Stimulated activated memory B cell treated with anti-CD40 and anti-IgM and Interleukin-4, amounts not matched to agents 10 μg/mL and 1 μg/mL and 100 μg/mL, for 72 hours (primary cell): Measurements from ENCODE around the gene TXNRD2.
"Not testable (repeated sequence)": the region's sequence is repeated elsewhere in the genome, so short reads cannot be mapped to it uniquely, and the experiment has no call there.

Experiments
- ATAC-seq: fragments of 150-1000 bp; cut with Tn5 transposase; 2 replicates; pipeline ENCODE4 v1.10.0; 2021
- H3K27ac Mint-ChIP-seq: one replicate; pipeline ENCODE4 v1.8.0; 2022; ENCODE audit warnings: mild to moderate bottlenecking, mixed read lengths
- H3K27me3 Mint-ChIP-seq: one replicate; pipeline ENCODE4 v1.8.0; 2022; ENCODE audit warnings: mixed read lengths
- H3K36me3 Mint-ChIP-seq: one replicate; pipeline ENCODE4 v1.8.0; 2022; ENCODE audit warnings: mixed read lengths
- H3K4me1 Mint-ChIP-seq: one replicate; pipeline ENCODE4 v1.8.0; 2022; ENCODE audit warnings: mixed read lengths
- H3K4me3 Mint-ChIP-seq: one replicate; pipeline ENCODE4 v1.8.0; 2022; ENCODE audit warnings: mild to moderate bottlenecking, moderate library complexity, mixed read lengths
- H3K9me3 Mint-ChIP-seq: one replicate; pipeline ENCODE4 v1.8.0; 2022; ENCODE audit warnings: mixed read lengths

TXNRD2 gene

GRCh38 chr22:19844377-19845053 is 97.1 kb downstream of the TXNRD2 start:
- H3K4me1 Mint-ChIP-seq = peaks cover 37% of the 10 kb centered on the region
- peak; percentile 35 for ATAC-seq
- peak overlapping the region; percentile 52 for H3K27ac Mint-ChIP-seq
- H3K27me3 Mint-ChIP-seq = no peaks in the 10 kb centered on the region
- H3K4me3 Mint-ChIP-seq = no peak overlapping the region
- no peaks in the 10 kb centered on the region for H3K9me3 Mint-ChIP-seq
- peaks cover 7% of the 10 kb centered on the region for H3K36me3 Mint-ChIP-seq

- no peak for ATAC-seq
These were observed 97.7 kb downstream of the TXNRD2 start for GRCh38 chr22:19843857-19844376.

GRCh38 chr22:19843107-19843856 is 98.3 kb downstream of the TXNRD2 start:
- Mint-ChIP-seq H3K27me3 (no peaks in the 10 kb centered on the region), H3K4me3 (no peak overlapping the region), H3K4me1 (peaks cover 31% of the 10 kb centered on the region), H3K27ac (no peak overlapping the region), H3K9me3 (no peaks in the 10 kb centered on the region), H3K36me3 (peaks cover 12% of the 10 kb centered on the region)
- ATAC-seq = no peak

More at GRCh38 chr22:19843857-19844376, 97.7 kb downstream of the TXNRD2 start:
- H3K9me3 Mint-ChIP-seq = no peaks in the 10 kb centered on the region
- H3K27ac Mint-ChIP-seq = peak overlapping the region; percentile 52
- H3K36me3 Mint-ChIP-seq = peaks cover 9% of the 10 kb centered on the region
- H3K4me3 Mint-ChIP-seq = no peak overlapping the region
- no peaks in the 10 kb centered on the region for H3K27me3 Mint-ChIP-seq
- H3K4me1 Mint-ChIP-seq = peaks cover 37% of the 10 kb centered on the region

GRCh38 chr22:19842393-19843106 is 99.1 kb downstream of the TXNRD2 start:
- Mint-ChIP-seq H3K4me3 (no peak overlapping the region), H3K36me3 (peaks cover 12% of the 10 kb centered on the region), H3K27ac (no peak overlapping the region), H3K27me3 (no peaks in the 10 kb centered on the region), H3K4me1 (peaks cover 34% of the 10 kb centered on the region), H3K9me3 (no peaks in the 10 kb centered on the region)
- no peak for ATAC-seq

- no peaks in the 10 kb centered on the region for H3K9me3 Mint-ChIP-seq
- peaks cover 36% of the 10 kb centered on the region for H3K4me1 Mint-ChIP-seq
- no peak overlapping the region for H3K27ac Mint-ChIP-seq
- no peaks in the 10 kb centered on the region for H3K27me3 Mint-ChIP-seq
- peak; percentile 56 for ATAC-seq
- H3K36me3 Mint-ChIP-seq = peaks cover 12% of the 10 kb centered on the region
- H3K4me3 Mint-ChIP-seq = no peak overlapping the region
These were observed 99.8 kb downstream of the TXNRD2 start for GRCh38 chr22:19841641-19842392.

- no peaks in the 10 kb centered on the region for H3K27me3 Mint-ChIP-seq
- no peaks in the 10 kb centered on the region for H3K9me3 Mint-ChIP-seq
- H3K4me3 Mint-ChIP-seq = no peak overlapping the region
- peaks cover 12% of the 10 kb centered on the region for H3K36me3 Mint-ChIP-seq
- no peak for ATAC-seq
- no peak overlapping the region for H3K27ac Mint-ChIP-seq
- peaks cover 36% of the 10 kb centered on the region for H3K4me1 Mint-ChIP-seq
These were observed 100.5 kb downstream of the TXNRD2 start for GRCh38 chr22:19840955-19841640.

- no peak overlapping the region for H3K4me3 Mint-ChIP-seq
These were observed 101.6 kb downstream of the TXNRD2 start for GRCh38 chr22:19840059-19840458.

GRCh38 chr22:19837915-19838314 is 103.7 kb downstream of the TXNRD2 start:
- no peak overlapping the region for H3K4me3 Mint-ChIP-seq
- no peaks in the 10 kb centered on the region for H3K9me3 Mint-ChIP-seq
- ATAC-seq = no peak
- peaks cover 27% of the 10 kb centered on the region for H3K4me1 Mint-ChIP-seq
- H3K36me3 Mint-ChIP-seq = peaks cover 17% of the 10 kb centered on the region
- H3K27me3 Mint-ChIP-seq = no peaks in the 10 kb centered on the region
- H3K27ac Mint-ChIP-seq = no peak overlapping the region

More at GRCh38 chr22:19840059-19840458, 101.6 kb downstream of the TXNRD2 start:
- H3K27ac Mint-ChIP-seq = no peak overlapping the region
- peaks cover 29% of the 10 kb centered on the region for H3K4me1 Mint-ChIP-seq
- no peaks in the 10 kb centered on the region for H3K9me3 Mint-ChIP-seq
- H3K36me3 Mint-ChIP-seq = peaks cover 12% of the 10 kb centered on the region
- ATAC-seq = no peak
- no peaks in the 10 kb centered on the region for H3K27me3 Mint-ChIP-seq

- H3K36me3 Mint-ChIP-seq = peaks cover 17% of the 10 kb centered on the region
- no peaks in the 10 kb centered on the region for H3K27me3 Mint-ChIP-seq
- peaks cover 24% of the 10 kb centered on the region for H3K4me1 Mint-ChIP-seq
- no peak for ATAC-seq
- no peak overlapping the region for H3K27ac Mint-ChIP-seq
- H3K9me3 Mint-ChIP-seq = no peaks in the 10 kb centered on the region
- H3K4me3 Mint-ChIP-seq = no peak overlapping the region
These were observed 105.1 kb downstream of the TXNRD2 start for GRCh38 chr22:19836512-19836911.

- peaks cover 22% of the 10 kb centered on the region for H3K4me1 Mint-ChIP-seq
- ATAC-seq = no peak
These were observed 107.0 kb downstream of the TXNRD2 start for GRCh38 chr22:19834599-19834998.

GRCh38 chr22:19833327-19833726 is 108.3 kb downstream of the TXNRD2 start:
- ATAC-seq, H3K27me3 Mint-ChIP-seq, H3K36me3 Mint-ChIP-seq, H3K27ac Mint-ChIP-seq, H3K9me3 Mint-ChIP-seq, H3K4me3 Mint-ChIP-seq: not testable (repeated sequence)
- H3K4me1 Mint-ChIP-seq = peaks cover 22% of the 10 kb centered on the region

More at GRCh38 chr22:19834599-19834998, 107.0 kb downstream of the TXNRD2 start:
- H3K36me3 Mint-ChIP-seq = peaks cover 10% of the 10 kb centered on the region
- H3K27me3 Mint-ChIP-seq = no peaks in the 10 kb centered on the region
- no peak overlapping the region for H3K27ac Mint-ChIP-seq
- no peaks in the 10 kb centered on the region for H3K9me3 Mint-ChIP-seq
- no peak overlapping the region for H3K4me3 Mint-ChIP-seq

GRCh38 chr22:19832476-19833108 is 109.0 kb downstream of the TXNRD2 start:
- Mint-ChIP-seq H3K27ac (no peak overlapping the region), H3K27me3 (no peaks in the 10 kb centered on the region), H3K9me3 (no peaks in the 10 kb centered on the region), H3K4me3 (no peak overlapping the region), H3K4me1 (peaks cover 20% of the 10 kb centered on the region), H3K36me3 (peaks cover 4% of the 10 kb centered on the region)
- peak; percentile 70 for ATAC-seq

GRCh38 chr22:19831979-19832378 is 109.6 kb downstream of the TXNRD2 start:
- H3K27ac Mint-ChIP-seq, H3K9me3 Mint-ChIP-seq, ATAC-seq, H3K36me3 Mint-ChIP-seq, H3K4me3 Mint-ChIP-seq, H3K27me3 Mint-ChIP-seq: not testable (repeated sequence)
- peaks cover 17% of the 10 kb centered on the region for H3K4me1 Mint-ChIP-seq

GRCh38 chr22:19831016-19831415 is 110.6 kb downstream of the TXNRD2 start:
- Mint-ChIP-seq H3K27ac (no peak overlapping the region), H3K9me3 (peaks cover 2% of the 10 kb centered on the region), H3K4me1 (peaks cover 17% of the 10 kb centered on the region), H3K36me3 (peaks cover 11% of the 10 kb centered on the region), H3K4me3 (no peak overlapping the region), H3K27me3 (no peaks in the 10 kb centered on the region)
- ATAC-seq = no peak
